Duodenal mucosa (tissue), 2 donors: ENCODE data around the gene IGSF22.
"Not testable (repeated sequence)": the region's sequence is repeated elsewhere in the genome, so short reads cannot be mapped to it uniquely, and the experiment has no call there.

ENCODE experiments used
- H3K27ac ChIP-seq: one replicate; pipeline ENCODE4 v1.7.0; 2013; ENCODE audit warnings: low read depth, low read length
- H3K27me3 ChIP-seq, 2 donors: one replicate each; pipeline ENCODE4 v1.7.0; 2013; ENCODE audit warnings: low read length in 2 of 2, control low read depth in 1 of 2; ENCODE audit not compliant: insufficient read depth in 2 of 2, control insufficient read depth in 1 of 2
- H3K36me3 ChIP-seq, 2 donors: one replicate each; pipeline ENCODE4 v1.7.0; 2013; ENCODE audit warnings: low read length in 2 of 2, control low read depth in 1 of 2; ENCODE audit not compliant: insufficient read depth in 2 of 2, control insufficient read depth in 1 of 2
- H3K4me1 ChIP-seq, 2 donors: one replicate each; pipeline ENCODE4 v1.7.0; 2013; ENCODE audit warnings: low read length in 2 of 2, control low read depth in 1 of 2; ENCODE audit not compliant: insufficient read depth in 2 of 2, control insufficient read depth in 1 of 2
- H3K4me3 ChIP-seq, 2 donors: one replicate each; pipeline ENCODE4 v1.7.0; 2013; ENCODE audit warnings: low read length in 2 of 2, low read depth in 1 of 2
- H3K9ac ChIP-seq, 2 donors: one replicate each; pipeline ENCODE4 v1.7.0; 2013; ENCODE audit warnings: low read length in 2 of 2, low read depth in 1 of 2
- H3K9me3 ChIP-seq, 2 donors: one replicate each; pipeline ENCODE4 v1.7.0; 2013; ENCODE audit warnings: low read length in 2 of 2, control low read depth in 1 of 2; ENCODE audit not compliant: control insufficient read depth in 1 of 2

The IGSF22 gene

GRCh38 chr11:18671246-18671645, 54.7 kb downstream of the IGSF22 start:
- Histone ChIP-seq H3K36me3 (no peaks in the 10 kb centered on the region), H3K27ac (no peak overlapping the region), H3K9me3 (no peaks in the 10 kb centered on the region), H3K27me3 (no peaks in the 10 kb centered on the region), H3K4me3 (no peak overlapping the region), H3K9ac (no peak overlapping the region), H3K4me1 (peaks cover 0 to 3% of the 10 kb centered on the region in 2 donors)

GRCh38 chr11:18669711-18670110, 56.3 kb downstream of the IGSF22 start:
- Histone ChIP-seq H3K4me3 (no peak overlapping the region), H3K27ac (no peak overlapping the region), H3K27me3 (no peaks in the 10 kb centered on the region), H3K9me3 (no peaks in the 10 kb centered on the region), H3K9ac (no peak overlapping the region), H3K36me3 (no peaks in the 10 kb centered on the region), H3K4me1 (peaks cover 0 to 3% of the 10 kb centered on the region in 2 donors)

- Histone ChIP-seq H3K27ac (no peak overlapping the region), H3K9ac (no peak overlapping the region)
These were observed 56.8 kb downstream of the IGSF22 start for GRCh38 chr11:18669219-18669596.

GRCh38 chr11:18668131-18668530, 57.9 kb downstream of the IGSF22 start:
- H3K4me3 ChIP-seq = no peak overlapping the region
- H3K4me1 ChIP-seq = peaks cover 0 to 3% of the 10 kb centered on the region in 2 donors
- H3K27ac ChIP-seq = no peak overlapping the region
- H3K36me3 ChIP-seq = no peaks in the 10 kb centered on the region
- no peaks in the 10 kb centered on the region for H3K9me3 ChIP-seq
- H3K27me3 ChIP-seq = no peaks in the 10 kb centered on the region
- no peak overlapping the region for H3K9ac ChIP-seq

More at GRCh38 chr11:18669219-18669596, 56.8 kb downstream of the IGSF22 start:
- H3K4me1 ChIP-seq = peaks cover 0 to 3% of the 10 kb centered on the region in 2 donors
- no peaks in the 10 kb centered on the region for H3K9me3 ChIP-seq
- H3K36me3 ChIP-seq = no peaks in the 10 kb centered on the region
- no peaks in the 10 kb centered on the region for H3K27me3 ChIP-seq
- H3K4me3 ChIP-seq = no peak overlapping the region

- not testable (repeated sequence) for H3K36me3 ChIP-seq, H3K4me3 ChIP-seq, H3K4me1 ChIP-seq, H3K27me3 ChIP-seq, H3K27ac ChIP-seq, H3K9ac ChIP-seq, H3K9me3 ChIP-seq
These were observed 60.6 kb downstream of the IGSF22 start for GRCh38 chr11:18665353-18665872.

- no peak overlapping the region for H3K27ac ChIP-seq
- H3K36me3 ChIP-seq = no peaks in the 10 kb centered on the region
- H3K9me3 ChIP-seq = no peaks in the 10 kb centered on the region
- H3K4me1 ChIP-seq = no peaks in the 10 kb centered on the region
- no peaks in the 10 kb centered on the region for H3K27me3 ChIP-seq
- no peak overlapping the region for H3K4me3 ChIP-seq
- H3K9ac ChIP-seq = no peak overlapping the region
These were observed 68.3 kb downstream of the IGSF22 start for GRCh38 chr11:18657673-18658072.
